ENCODE data around the gene IRX3.

IRX3 gene

DNA sequence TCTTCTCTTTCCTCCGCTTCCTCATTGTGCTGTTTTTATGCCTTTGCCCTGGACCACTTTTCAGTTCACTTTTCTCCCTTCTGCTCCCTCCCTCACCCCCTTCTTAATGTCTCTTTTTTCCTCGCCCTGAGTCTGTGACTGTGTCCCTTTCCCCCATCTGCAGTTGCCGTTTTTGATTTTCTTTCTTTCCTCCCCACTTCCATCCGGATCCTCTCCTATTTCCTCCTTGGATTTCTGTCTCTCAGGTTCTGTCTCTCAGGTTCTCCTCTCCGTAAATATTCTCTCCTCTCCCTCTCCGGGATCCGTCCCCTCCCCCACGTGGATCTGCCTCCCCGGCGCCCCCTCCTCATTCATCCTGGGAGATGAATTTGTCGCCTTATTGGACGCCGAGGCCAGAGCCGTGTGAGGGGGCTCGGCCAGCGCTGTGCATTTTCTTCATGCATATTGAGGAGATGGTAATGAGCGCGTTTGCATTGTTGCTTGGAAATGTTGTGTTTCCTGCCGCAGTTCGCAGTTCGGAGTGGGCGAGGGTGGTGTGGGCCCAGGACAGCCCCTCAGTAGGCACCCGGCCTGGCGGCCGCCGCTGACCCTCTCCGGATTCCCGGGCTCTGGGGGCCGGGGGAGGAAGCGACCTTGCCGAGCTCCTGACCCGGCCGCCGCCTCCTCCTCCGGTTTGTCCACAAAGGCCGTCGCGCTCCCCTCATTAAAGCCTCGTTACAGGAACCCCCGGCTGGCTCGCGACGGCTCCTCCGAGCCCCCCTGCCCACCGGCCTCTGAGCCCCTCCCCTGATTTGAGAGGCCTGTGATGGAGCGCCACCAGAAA is 4.5 kb upstream of the IRX3 start:
- DNase-seq = no peak

GRCh38 chr16:54289945-54290832 is 3.6 kb upstream of the IRX3 start:
- DNase-seq = no peak

- no peak for DNase-seq
Observed at GRCh38 chr16:54289242-54289944, 2.8 kb upstream of the IRX3 start.

GRCh38 chr16:54288835-54289241 is 2.3 kb upstream of the IRX3 start:
- no peak for DNase-seq

DNA sequence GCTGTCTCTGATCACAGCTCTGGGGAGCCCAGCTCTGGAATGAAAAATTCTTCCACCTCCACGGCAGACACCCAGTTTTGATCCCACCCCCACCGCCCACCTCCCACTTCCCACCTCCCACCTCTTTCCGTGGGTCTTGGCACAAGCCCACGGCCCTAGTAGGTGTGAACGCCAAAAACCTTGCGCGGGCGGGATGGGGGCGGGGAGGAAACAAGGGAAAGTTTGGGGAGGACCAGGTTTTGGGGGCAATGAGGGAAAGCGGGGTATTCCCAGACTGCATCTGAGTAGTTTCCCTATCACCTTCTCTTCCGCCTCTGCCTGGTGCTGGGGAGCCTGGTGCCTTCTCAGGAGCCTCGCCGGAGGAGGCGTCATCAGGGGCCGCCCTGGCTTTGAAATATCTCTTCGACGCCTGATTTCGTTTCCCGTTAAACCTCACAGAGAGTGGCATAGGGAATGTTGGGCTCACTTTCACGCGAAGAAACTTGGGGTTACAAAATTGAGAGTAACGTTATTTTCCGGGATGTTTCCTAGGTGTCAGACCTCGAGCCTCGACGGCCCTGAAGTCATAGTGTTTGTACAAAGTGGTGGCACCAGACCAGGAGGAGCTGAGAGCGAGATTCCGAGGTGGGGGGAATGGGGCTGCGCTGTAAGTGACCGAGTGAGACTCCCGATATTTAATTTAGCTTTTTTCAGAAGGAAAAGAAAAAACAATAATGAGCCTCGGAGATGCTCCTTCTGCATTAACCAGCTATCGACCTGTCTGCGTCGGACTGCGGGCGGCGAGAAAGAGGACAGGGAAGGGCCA is 1.6 kb upstream of the IRX3 start:
- DNase-seq = no peak

GRCh38 chr16:54287131-54288029 is 793 bp upstream of the IRX3 start:
- DNase-seq = no peak

GRCh38 chr16:54286090-54286365 is 559 bp downstream of the IRX3 start:
- peak in 1 of 2 experiments; percentile 69 for DNase-seq

DNA sequence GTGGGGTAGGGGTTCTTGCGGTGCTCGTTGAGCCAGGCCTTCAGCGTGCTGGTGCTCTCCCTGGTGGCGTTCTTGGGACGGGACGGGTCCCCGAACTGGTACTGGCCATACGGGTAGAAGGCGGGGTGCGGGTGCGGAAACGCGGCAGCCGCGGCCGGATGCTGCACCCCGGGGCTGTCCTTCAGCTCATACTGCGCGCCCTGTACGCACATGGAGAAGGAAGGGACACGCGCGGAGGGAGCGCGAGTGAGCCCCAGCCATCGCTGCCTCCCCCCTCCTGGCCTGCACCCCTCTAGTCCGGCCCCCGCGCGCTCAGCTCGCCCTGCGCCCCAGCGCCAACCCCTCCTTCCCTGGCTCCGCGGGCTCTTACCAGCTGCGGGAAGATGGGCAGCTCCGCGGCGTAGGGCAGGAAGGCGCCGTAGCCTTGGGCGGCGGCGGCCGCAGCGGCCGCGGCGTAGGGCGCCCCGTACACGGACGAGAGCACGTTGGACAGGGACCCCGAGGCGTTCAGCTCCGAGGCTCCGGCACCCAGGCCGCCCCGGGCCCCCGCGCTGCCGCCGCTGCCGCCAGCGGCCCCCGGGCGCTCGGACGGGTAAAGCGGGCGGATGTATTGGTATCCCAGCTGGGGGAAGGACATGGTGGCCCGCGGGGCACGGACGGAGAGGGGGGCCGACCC is 1.0 kb downstream of the IRX3 start:
- no peak for DNase-seq

DNA sequence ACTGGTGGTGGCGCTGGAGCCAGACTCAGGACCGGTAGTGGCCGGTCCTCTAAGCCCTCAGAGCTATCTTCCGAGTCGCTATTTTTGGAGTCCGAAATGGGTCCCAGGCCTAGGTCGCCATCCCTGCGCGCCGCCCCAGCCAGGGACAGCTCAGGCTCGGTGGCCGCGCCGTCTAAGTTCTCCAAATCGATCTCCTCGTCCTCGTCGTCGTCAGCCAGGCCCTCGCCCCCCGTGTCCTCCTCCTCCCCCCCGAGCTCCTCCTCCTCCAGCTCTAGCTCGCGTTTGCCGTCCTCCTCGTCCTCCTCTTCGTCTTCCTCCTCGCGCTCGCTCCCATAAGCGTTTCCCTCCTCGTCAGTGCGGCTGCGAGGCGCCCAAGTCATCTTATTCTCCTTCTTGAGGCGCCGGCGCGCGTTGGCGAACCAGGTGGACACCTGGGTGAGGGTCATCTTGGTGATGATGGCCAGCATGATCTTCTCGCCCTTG is 1.6 kb downstream of the IRX3 start:
- no peak for DNase-seq

DNA sequence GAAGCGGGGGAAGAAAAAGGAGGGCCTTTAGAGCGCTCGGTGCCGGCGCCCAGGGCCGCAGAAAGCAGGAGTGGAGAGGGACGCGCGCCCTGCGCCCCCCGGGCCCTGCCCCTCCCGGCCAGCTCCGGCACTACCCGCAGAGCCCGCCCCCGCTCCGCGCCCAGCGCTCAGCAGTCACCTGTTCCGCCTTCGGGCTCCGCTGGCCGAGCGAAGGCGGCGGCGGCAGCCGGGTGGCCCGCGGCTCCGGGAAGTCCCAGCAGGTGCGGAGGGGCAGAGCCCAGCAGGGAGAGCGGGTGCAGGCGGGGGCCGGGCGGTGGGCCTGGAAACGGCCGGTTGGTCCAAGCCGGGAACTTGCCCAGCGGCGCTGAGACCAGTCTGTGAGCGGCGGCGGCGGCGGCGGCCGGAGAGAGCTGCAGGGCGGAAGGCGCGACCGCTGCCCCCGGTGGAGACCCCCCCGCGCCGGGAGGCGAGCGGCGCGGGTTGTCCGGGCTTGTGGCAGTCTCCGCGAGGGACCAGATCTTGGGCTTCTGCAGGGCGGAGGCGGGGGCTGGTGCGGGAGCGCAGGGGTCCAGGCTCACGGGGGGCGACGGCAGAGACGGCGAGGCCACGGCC is 2.2 kb downstream of the IRX3 start:
- DNase-seq = no peak

- no peak for DNase-seq
Observed at GRCh38 chr16:54283725-54284318, 2.8 kb downstream of the IRX3 start.

DNA sequence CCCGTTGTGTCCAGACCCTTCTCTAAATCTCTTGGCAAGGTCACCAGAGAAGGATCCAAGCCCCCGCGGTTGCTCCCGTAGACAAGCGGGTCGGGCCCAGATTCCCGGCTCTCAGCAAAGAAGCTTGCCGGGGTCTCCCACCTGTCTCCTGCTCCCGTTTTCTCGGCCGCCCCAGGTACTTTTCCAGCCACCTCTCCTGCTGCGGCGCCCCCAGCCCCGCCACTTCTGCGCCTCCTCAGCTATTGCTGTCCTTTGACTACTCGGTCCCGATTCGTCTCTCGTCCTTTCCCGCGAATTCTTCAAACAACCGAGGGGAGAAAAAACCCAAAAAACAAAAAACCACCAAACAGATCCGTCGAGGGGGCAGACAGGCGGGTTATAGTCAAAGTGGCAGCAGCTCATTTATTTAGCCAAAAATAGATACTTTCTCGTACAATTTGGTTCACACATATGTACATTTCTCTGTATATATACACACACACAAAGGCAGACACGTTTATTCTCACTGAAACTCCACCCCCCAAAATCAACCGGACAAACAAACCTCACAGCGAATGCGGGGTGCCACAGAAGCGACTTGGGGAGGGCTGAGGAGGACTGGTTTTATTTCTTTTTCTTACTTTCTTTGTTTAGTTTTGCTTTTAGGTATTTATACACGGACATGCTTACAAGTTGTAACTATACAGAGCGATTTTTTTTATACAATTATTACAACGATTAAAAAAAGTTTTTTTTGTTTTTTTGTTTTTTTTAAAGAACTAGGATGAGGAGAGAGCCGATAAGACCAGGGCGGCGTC is 3.5 kb downstream of the IRX3 start:
- no peak for DNase-seq

- DNase-seq = no peak
Observed at GRCh38 chr16:54282202-54282927, 4.2 kb downstream of the IRX3 start.

DNA sequence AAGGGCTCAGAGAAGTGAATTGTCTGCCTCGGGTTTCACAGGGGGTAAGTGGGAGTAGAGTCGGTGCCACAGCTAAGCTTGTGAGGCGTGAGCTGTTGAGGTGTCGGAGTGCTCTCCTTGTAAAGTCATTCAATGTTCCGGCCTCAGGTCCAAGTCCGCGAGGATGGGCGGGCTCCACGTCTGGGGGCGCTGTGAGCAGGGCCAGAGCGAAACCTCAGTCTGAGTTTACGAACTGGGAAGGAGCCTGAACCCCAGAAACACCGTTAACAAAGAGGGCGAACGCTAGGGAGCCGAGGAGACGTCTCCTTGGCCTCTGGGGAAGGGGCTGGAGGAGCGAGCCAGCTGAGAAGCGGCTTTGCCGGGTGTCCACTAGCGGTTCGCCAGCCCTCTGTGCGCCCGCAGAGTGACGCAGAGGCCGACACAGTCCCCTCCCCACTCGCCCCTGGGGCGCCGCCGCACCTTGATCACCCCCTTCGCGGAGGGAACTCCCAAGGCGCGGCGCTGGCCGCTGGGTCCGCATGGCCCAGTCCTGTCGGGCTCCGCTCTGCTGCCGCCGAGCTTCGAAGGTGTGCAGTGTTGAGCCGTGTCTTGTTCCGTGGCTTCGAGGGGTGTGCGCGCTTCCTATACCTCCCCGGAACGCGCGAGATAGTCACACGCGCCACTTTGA is 4.9 kb downstream of the IRX3 start:
- no peak for DNase-seq

DNA sequence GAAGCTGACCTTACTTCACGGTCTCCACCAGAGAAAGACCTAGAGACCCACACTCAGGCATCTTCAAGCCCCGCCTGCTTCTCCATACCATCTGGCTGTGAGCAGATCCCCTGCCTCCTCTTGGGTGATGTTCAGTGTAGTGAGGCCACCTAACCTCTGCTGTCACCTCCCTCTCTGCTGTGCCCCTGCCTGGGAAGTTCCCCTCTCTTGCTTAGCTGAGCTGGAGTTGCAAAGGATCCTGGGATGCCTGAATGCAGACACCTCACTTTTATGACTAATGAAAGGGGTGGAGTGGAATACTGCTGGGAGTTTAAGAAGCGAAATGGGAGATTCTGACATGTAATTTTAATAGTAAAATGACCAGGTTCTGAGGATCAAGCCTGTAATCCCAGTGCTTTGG is 5.8 kb downstream of the IRX3 start:
- DNase-seq = no peak

DNA sequence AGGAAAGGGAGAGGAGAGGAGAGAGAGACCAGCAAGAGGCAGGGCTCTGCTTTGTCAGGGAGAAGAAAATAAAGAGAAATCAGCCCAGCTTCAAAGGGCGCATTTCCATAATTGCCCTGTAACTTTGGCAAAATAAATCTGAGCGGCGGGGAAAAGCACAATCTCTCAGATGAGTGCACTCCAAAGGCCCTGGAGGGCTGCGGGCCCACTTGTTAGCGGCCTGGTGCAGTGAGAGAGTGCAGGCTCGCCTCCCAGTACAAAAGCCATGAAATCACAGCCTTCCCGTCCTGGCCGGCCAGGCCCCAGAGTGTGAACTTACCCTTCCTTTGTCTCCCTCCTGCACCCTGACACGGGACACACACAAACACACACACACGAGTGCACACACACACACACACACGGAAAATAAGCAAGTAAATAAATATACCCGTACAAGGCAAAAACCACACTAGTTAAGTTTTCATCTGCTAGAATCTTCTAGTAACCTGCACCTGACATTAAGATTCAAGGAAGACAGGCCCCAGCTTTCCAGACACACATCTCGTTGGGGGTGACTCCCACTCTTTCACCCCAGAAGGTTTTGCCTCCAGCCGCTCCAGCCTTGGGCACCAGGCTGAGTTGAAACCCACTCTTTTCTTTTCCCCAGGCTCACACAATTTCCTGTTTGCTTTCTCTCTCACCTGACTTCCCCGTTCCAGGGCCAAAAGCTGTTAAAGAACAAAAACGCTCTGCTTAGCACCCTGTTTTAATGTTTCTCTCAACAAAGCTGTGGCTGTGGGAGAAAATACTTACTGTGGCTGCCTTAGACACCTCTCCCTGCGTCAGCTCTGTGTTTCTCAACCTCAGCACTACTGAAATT is 8.5 kb downstream of the IRX3 start:
- DNase-seq = no peak

DNA sequence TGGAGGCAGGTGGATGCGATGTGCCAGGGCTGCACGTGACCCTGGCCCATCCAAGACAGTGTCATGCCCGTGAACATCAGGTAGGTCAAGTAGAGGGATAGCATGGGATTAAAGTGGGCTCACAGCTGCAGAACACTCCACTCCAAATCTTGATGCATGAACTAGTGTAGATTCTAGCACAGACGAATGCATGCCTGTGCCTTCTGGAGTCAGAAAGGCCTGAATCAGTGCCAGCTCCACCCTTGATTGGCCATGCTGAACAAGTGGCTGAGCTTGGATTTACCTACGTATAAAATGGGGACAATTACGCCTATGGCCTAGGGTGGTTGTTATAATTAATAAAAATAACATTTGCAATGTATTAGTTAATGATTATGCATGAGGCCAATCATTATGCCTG is 10.6 kb downstream of the IRX3 start:
- DNase-seq = peak in 1 of 2 experiments; percentile 2
